HG03571 (cell line): Measurements from ENCODE around the gene CTXN1.

Experiments
- ATAC-seq: cut with Tn5 transposase; IDR thresholded peaks from one replicate; pipeline ENCODE4 v1.9.1; 2021; ENCODE audit not compliant: unreplicated experiment

CTXN1 gene

DNA sequence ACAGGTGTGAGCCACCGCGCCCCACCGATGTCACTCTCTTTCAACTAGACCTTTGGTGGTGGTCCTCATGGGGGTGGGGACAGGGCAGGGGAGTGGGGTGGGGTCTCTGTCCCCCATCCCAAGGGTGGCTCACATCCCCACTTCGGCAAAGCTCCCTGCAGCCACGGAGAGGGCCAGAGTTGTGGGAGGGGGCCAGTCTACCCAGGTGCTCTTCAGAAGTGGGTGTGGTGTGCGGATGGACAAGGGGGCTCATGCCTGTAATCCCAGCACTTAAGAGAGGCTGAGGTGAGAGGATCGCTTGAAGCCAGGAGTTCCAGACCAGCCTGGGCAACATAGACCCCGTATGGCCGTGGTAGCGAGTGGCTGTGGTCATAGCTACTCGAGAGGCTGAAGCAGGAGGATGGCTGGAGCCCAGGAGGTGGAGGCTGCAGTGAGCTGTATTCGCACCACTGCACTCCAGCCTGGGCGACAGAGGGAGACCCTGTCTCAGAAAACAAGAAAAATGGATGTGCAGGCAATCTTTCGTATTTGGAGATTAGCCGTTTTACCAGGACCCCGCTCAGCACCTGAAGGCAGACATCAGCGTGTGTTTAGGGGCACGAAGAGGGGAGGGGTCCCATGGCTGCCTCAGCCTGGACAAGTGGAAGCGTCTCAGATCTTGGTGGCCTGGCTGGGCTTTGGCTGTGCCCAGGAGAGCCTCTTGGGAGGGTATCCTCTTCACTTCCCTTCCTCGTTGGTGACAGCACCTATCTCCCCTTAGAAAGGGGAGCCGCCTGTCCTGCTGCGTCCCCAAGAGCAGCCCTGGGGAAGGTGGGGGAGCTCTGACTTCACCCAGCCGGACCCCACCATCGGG is 10.5 kb downstream of the CTXN1 start:
- ATAC-seq = no peak

DNA sequence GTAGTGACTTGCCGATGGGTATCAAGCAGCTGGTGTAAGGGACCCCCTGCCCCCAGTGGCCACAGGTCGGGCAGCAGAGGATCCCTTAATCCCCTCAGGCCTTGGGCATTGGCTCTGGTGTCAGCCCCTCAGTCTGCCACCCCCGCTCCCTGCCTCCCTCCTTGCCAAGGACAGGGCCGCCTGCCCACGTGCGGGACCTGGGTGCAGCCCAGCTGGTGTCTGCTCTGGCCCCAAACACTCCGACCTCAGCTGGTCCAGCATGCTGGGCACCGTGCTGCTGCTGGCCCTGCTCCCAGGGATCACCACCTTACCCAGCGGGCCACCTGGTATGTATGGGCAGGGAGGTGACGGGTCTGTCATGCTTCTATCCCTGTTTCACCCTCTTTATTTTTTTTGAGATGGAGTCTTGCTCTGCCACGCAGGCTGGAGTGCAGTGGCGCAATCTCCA is 11.3 kb downstream of the CTXN1 start, which contains the start of gene TGFBR3L:
Gene TGFBR3L (plus strand): TSS at position 233 of the 448 bp plus-strand sequence.
- no peak for ATAC-seq

DNA sequence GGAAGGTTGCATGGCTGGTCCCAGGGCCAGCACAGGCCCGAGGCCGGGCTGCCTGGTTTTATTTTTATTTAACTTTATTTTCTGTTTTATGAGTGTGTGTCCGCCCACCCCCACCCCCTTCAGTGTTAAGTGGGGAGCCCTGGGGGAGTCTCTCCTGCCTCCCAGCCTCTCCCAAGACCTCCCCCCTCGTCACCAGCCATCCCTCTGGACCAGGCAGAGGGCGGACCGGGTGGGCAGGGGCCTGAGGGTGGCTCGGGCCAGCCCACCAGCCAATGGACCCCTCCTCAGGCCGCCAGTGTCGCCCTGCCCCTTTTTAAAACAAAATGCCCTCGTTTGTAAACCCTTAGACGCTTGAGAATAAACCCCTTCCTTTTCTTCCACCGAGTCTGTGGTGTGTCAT is 11.8 kb downstream of the CTXN1 start:
- ATAC-seq = no peak

DNA sequence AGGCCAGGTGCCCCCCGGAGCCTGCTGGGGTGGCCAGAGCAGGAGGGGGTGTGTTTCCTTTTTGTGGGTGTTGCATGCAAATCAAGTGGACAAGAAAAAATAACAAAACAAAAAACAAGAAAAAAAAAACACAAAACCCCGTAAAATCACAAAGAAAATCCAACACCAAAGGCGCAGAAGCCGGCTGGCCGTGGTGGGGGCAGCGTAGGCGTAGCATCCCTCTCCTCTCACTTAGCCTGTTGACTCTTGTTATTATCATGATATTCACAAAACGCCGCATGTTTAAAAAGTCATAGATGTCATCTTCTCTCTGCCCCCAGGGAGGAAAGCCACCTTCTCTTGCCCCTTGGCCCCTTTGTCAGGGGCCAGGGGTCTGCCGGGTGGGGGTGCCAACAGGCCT is 12.3 kb downstream of the CTXN1 start:
- no peak for ATAC-seq

DNA sequence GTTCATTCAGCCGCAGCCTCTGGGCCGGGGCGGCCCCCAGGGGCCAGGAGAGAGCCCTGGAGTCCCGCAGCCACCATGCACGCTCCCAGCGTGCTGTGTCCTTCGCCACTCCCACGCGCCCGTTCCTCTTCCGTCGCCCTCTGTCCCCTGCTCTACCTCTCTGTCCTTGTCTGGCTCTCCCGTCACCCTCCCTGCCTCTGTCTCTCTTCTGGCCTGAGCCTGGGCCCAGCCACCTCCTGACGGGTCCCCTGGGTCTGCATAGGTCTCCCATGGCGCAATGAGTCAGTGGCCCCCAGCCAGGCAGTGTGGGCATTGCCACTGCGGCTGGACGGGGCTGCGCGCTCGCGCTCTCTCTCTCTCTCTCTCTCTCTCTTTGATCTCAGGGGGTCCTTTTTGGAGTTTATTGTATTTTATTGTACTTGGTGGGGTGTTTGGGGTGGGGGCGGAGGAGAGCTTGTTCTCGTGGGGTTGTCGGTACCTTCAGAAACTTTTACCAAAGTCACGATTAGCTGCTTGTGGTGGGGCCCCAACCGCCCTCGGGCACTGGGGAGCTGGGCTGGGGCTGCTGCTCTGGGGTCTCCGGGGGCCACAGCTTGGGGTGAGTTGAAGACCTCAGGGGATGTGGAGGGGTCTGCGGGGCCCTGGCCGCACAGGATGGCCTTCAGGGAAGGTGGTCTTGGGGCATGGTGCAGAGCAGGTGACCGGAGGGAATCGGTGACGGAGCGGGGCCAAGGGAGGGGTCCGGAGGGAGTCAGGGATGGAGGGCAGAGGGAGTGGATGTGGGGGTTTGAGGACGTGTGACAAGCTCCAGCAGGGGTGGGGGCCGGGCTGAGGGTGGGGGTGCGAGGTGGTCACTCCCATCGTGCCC is 13.0 kb downstream of the CTXN1 start:
- ATAC-seq = no peak

DNA sequence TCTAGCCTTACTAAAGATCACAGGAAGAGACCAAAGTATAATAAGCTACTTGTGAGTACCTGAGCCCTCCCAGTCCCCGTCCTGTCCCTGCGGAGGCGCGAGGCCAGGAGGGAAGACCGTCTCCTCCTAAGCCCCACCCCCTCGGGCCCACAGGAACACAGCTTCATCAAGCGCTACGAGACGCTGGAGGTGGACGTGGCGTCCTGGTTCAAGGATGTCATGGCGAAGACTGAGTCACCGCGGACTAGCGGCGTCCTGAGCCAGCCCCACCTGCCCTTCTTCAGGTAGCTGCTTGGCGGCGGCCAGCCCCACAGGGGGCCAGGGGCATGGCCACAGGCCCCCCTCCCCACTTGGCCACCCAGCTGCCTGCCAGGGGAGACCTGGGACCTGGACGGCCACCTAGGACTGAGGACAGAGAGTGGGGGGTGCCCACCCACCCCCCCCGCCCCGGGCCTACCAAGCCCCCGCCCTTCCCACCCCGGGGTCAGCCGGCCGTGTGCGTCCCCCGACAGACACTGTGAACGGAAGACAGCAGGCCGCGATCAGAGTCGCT is 13.7 kb downstream of the CTXN1 start:
- ATAC-seq = no peak

DNA sequence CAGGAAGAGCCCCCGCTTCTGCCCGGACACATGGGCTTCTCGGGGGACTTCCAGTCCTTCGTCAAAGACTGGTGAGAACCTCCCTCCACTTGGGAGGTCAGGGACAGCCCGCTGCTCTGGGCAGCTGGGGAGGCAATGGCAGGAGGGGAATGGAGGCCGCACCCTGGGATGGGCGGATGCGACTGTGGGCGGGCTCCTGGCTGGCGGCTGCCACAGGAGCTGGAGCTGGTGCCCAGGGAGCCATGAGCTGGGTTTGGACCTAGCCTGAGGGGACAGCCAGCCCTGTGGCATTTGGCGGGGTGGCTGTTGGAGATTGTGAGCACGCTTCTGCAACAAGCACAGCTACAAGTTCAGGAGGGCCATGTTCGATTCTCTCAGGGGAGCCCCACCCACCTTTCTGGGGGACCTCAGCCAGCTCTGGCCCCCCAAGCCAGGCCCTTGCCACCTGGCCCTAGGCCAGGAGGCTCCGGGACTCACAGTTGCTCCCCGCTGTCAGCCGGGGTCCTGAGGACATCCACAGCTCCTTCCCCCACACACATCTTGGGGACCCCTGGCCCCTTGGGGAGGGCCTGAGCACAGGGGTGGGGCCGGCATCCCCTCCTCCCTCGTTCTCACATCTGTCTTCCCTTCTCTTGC is 14.3 kb downstream of the CTXN1 start:
- no peak for ATAC-seq

DNA sequence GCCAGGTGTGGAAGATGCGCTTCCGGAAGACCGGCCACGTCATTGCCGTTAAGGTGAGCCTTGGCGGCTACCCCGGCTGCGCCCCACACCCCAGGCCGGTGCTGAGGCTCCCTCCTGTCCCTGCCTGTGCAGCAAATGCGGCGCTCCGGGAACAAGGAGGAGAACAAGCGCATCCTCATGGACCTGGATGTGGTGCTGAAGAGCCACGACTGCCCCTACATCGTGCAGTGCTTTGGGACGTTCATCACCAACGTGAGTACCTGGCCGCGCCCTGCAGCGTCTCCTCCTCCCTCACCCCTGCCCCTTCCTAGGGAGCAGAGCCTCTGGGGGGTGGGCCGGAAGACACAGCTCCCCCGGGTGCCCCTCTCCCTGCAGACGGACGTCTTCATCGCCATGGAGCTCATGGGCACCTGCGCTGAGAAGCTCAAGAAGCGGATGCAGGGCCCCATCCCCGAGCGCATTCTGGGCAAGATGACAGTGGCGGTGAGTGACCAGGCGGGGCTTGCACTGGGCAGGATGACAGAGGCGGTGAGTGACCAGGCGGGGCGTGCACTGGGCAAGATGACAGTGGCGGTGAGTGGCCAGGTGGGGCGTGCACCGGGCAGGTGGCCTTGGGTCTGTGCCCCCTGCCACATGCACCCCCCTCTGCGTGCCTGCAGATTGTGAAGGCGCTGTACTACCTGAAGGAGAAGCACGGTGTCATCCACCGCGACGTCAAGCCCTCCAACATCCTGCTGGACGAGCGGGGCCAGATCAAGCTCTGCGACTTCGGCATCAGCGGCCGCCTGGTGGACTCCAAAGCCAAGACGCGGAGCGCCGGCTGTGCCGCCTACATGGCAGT is 15.4 kb downstream of the CTXN1 start:
- no peak for ATAC-seq

DNA sequence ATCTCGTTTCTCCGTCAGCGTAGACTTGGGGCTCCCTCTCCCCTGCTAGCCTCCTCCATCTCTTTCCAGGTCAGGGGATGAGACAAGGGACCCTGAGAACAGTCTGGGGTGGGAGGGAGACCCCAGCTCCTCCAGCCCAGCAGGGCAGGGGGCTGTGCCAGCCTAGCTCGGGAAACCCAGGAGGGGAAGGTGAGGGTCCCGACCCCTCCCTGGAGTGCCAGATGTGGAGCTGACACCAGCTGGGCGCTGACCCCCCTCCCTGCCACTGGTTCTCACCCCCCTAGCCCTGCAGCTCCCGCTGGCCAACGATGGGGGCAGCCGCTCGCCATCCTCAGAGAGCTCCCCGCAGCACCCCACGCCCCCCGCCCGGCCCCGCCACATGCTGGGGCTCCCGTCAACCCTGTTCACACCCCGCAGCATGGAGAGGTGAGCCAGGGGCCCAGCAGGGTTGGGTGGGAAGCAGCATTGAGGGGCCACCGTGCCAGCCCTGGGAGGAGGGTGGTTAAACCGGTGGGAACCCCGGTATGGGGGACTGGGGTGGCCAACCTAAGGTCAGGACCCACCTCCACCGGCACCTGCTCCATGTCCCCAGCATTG is 16.4 kb downstream of the CTXN1 start:
- no peak for ATAC-seq

DNA sequence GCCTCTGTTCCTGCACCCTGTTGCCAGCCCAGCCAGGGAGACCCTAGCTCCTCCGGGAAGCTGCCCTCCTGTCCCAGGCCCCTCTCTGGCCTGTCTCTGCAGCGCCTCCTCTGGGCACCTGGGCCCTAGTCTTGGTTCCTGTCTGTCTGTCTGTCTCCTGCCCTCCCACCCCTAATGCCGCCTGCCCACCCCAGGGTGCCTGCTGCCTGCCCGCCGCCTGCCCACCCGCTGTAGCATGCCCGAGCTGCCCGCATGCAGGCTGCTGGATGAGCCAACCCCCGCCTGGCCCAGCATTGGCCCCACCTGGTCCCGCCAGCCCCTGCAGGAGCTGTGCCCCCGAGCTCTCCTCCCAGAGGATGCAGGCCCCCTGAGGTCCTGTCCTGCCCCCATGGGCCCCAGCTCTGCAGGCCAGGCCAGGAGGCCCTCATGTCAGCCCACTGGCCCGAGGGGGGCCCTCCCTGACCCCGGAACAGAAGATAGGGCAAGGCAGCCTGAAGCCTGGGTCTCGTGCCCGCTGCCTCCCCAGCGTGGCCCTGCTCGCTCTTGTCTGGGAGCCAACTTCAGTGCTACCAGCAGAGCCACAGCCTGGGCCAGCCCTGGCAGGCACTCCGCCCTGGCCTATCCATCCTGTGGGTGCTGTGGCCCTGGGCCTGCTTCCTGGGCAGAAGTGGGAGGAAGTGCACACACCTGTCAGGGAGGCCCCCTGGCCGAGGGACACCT is 17.0 kb downstream of the CTXN1 start:
- ATAC-seq = no peak

DNA sequence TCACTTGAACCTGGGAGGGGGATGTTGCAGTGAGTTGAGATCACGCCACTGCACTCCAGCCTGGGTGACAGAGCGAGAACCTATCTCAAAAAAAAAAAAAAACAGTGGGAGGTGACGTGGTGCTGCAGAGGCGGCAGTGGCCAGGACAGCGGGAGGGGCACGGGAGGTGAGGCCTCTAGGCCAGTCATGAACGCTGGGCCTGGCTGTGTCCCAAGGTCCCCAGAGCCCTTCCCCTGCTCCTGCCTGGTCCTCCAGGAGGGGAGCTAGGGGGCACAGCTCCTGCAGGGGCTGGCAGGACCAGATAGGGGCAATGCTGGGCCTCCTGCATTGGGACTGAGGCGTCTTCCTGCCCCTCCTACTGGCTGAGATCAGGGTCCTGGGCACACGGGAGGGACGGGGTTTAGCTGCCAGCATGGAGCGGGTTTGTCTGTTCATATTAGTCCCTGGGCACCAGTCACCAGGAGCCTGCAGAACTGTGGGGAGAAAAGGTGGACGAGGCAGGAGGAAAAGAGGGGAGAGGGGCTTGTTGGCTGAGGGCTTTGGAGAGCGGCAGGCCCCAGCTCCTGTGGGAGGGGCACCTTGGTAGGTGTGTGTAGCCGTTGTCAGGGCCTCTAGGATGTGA is 17.7 kb downstream of the CTXN1 start:
- ATAC-seq = no peak

DNA sequence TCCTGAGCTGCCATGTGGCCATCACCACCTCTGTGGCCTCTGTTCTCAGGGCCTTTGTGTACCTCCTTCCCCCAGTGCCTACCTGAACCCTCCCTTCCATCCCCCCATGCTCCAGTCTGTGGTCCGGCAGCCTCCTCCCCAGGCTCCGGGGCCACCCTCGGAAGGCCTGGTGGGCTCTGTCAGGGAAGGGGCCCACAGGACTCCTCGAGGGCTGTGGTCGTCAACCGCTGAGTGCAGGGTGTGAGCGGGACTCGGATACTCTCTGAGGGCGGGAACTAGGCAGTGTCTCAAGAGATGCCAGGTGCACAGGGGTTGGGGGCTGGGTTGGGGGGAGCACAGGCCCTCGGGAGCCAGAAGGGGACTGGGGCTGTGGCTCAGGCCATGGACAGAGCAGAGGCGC is 18.4 kb downstream of the CTXN1 start:
- ATAC-seq = no peak

DNA sequence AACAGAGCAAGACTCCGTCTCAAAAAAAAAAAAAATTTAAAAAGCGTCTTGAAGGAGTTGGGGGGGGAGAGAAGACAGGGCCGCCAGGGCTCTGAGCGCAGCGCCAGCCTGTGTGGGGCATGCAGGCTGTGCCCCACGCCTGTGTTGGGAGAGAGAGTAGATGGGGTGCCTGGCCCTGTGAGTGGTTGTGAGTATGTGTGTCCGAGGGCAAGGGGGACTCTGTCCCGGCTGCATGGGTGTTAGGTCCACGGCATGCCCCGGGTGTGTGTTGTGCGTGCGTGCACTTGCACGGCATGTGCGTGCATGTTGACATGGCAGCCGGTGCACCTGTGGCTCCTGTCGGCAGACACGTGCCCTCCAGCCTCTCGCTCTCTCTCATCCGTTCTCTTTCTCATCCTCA is 18.8 kb downstream of the CTXN1 start:
- ATAC-seq = no peak

DNA sequence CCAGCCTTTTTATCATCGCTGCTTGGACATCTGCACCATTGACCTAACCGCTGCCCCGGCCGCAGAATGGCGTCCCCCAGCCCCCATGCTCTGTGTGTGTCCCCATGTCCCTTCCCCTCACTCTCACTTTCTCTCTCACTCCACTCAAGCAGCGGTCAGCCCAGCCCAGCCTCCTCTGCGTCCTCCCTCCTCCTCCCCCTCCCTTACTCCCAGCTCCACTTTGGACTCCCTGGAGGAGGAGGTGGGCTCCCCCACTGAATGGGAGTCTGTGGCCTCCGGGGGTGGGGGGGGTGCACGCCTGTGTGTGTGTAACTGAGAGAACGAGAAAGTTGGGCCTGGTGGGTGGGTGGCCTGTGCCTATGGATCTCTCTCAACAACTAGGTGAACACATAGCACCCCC is 20.1 kb downstream of the CTXN1 start:
- ATAC-seq = no peak

DNA sequence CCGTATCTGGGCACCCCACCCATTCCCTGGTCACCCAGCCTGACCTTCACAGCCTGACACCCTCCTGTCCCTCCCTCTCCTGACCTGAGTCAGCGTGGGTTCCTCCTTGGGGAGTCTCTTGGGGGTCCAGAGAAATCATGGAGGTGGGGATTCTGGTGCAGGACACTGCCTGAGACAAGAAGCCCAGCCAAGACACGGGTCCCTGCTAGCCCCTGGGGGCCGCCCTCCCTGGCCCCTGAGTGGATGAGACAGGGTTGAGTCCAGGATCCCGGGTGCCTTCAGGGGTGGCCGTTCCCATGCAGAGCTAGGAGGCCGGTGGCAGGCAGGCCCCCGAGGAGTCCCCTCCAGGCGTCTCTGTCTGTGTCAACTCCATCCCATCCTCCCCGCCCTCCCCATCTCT is 20.7 kb downstream of the CTXN1 start:
- no peak for ATAC-seq

DNA sequence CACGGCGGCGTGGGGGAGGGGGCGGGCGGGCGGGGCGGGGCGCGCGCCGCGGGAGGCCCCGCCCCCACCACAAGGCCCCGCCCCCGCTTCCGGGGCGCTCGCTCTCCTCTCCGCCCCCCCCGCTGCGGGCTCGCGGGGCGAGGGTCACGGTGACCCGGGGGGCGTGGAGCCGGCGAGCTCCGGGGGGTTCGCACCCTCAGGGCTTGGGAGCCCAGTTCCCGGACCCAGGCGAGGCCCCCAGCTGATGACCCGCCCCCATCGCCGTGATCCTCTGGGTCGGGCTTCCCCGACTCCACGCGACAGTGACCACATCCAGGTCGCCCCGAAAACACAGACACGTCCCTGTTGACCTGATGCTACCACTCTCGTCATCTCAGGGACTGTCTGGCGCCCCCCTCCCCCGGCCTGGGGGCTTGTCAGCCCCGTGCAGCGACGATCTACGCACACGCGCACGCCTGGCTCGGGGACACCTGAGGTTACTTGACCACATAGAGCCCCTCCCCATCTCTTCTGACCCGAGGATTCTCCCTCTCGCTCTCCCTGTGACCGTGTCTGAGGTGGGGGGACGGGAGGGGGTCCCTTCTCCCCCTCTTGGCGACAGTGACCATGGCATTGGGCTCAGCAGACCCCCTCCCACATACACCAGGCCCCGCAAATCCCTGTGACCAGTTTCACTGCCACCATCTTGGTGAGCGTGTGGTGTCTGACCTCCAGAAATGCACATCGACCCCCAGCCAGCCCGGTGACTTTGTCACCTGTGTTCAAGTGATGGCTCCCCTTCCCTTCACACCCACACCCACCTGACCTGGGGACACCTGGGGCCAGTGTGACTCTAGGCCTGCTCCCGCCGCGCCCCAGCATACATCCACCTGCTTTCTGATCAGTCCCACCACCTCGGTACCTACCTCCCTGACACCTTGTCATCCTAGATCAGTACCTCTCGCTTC is 21.6 kb downstream of the CTXN1 start:
- ATAC-seq = peak; percentile 27

DNA sequence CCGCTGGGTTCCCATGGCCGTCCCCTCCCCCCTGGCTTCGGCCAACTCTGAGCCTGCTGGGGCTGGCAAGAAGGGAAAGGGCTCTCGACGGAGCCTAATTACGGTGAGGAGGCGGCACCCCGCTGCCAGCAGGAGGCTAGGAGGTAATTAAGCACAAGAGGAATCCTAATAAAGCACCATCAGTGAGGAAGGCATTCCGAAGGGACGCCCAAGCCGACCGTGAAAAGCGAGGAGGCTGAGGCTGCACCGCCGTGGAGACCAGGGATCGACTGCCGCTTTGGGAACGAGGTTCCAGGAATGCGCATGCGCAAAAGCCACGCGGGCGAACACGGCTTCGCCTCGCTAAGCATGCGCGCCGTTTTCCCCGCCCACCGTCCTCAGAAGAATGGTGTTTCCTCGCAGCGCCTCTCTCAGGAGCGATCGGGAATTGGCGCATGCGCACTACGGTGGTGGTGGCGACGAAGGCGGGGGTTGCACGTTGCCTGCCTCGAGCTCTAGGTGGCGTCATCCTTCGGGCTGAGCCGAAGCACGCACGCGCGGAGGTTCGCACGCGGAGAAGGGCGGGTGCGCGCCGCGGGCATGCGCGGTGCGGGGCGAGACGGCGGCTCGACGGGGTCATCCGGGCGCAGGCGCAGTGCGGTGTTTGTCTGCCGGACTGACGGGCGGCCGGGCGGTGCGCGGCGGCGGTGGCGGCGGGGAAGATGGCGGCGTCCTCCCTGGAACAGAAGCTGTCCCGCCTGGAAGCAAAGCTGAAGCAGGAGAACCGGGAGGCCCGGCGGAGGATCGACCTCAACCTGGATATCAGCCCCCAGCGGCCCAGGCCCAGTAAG is 22.5 kb downstream of the CTXN1 start, which contains the start of gene MAP2K7:
Gene MAP2K7 (plus strand): TSS at position 634 of the 830 bp plus-strand sequence. CDS start 68 bp downstream, at position 702.
- peak; percentile 74 for ATAC-seq
